ENCODE data around the gene CPZ.

Gene CPZ

DNA sequence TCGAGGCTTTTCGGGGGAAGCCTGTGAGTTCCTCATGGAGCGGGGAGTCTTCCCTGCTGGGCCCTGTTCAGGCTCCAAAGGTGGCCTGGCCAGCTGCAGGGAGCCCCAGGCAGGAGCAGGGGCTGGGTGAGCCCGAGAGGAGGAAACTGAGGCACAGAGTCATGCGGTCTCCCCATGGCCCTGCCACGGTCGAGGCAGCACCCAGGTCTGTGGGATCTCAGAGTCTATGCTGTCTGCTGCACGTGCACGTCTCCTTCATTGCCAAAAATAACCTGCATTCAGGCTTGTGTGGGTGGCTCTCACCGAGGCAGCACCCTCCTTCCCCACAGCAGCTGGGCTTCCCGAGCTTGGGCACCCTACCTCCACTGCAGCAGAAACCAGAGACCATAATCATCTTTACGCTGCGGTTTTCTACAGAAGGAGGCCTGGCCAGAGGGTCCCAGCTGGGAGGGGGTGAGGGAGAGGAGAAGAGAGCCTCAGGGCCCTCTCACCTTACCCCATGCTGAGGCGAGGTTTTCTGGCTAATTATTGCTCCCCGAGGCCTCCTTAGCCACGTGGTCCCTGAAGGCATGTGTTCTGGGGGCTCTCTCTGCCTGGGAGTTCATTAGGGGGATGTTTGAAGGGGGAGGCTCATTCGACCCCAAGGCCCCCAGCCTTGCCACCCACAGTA, 64.3 kb downstream of the CPZ start:
- no peak for DNase-seq

DNA sequence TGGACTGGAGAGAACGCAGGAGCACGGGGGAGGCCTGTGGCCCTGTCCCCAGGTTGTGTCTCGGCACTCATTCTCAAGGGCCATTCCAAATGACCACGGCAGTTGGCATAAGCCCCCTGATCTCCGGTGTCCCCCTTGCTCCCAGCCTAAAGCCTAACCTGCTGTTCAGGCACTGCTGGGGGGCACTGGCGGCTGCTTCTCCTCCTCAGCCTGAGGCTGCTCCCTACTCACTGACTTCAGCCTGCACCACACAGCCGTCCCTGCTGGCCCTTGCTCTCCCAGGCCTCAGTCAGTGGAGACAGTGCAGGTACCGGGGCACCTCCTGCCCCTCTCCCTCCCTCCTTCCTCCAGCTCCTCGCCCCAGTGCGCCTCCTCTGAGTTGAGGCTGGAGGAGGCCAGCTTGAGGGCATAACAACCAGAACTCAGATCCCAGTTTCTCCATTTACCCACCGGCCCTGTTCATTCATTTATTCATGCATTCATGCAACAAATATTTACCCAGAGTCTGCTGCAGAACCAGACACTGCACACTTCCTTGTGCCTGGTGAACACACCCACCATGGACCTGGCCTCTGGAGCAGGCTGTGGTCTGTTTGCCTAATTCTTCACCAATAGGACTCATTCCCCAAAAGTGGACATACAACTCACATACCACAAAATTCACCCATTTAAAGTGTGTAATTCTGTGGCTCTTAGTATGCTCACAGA, 65.0 kb downstream of the CPZ start:
- no peak for DNase-seq

DNA sequence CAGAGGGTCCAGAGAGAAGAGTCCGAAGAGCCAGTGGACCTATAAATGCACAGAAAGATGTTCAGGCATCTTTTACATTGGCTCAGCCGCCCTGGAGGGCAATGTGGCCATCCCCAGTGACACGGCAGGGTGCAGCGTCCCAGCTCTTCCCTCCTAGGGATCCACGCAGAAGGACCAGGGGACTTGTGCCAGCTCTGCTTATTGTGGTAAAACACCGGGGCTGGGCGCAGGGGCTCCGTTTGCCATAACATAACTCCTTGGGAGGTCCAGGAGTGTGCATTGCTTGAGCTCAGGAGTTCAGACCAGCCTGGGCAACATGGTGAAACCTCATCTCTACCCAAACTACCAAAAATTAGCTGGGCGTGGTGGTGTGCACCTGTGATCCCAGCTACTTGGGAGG, 70.2 kb downstream of the CPZ start:
- no peak for DNase-seq

DNA sequence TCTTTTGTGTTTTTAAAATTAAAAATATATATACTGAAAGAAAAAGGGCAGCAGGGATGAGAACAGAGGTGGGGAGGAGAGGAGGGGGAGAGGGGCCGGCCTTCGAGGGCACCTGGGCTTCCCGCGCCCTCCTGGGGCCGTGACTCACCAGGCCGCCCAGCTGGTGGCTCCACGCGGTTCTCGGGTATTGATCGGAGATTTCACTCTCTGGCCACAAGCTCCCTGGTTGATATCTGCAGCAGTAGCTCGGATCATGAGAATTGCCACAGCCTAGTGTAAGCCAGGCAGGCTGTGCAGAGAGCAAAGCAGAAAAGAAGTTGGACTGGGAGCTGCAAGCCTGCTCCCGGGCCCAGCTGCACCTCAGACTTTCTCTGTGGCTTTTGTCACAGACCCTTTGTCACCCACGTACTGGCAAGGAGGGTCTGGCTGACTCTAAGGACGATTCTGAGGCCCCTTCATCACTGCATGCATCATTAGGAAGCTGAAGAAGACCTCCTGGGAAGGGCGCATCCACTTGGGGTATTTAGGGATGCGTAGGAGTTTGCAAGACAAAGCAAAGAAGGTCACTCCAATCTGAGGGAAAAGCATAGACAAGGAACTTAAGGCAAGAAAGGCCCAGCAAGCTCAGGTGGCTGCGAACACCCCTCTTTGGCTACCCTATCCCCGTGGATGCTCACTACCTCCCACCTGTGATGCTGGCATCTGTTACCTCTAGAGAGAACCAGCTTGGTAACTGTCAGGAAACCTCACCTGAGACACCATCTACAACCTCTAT, 71.7 kb downstream of the CPZ start:
- DNase-seq, result no peak

DNA sequence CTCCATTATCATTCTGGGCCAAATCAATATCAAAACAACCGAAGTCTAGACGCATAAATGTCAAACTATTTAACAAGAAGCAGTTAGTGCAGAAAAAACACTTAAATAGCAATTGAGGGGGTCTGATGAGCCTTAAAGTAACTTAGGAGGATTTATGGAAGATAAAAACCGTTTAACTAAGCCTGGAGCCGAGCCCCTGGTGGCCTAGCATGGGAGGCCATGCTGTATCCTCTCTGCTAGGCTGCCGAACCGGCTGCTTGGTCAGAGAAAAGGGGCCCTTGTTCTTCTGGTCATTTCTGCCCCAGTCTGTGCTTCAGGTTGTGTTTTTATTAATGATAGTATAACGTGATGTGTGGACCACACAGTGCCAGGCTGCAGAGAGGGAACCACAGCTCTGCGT, 72.4 kb downstream of the CPZ start:
- DNase-seq, result no peak

DNA sequence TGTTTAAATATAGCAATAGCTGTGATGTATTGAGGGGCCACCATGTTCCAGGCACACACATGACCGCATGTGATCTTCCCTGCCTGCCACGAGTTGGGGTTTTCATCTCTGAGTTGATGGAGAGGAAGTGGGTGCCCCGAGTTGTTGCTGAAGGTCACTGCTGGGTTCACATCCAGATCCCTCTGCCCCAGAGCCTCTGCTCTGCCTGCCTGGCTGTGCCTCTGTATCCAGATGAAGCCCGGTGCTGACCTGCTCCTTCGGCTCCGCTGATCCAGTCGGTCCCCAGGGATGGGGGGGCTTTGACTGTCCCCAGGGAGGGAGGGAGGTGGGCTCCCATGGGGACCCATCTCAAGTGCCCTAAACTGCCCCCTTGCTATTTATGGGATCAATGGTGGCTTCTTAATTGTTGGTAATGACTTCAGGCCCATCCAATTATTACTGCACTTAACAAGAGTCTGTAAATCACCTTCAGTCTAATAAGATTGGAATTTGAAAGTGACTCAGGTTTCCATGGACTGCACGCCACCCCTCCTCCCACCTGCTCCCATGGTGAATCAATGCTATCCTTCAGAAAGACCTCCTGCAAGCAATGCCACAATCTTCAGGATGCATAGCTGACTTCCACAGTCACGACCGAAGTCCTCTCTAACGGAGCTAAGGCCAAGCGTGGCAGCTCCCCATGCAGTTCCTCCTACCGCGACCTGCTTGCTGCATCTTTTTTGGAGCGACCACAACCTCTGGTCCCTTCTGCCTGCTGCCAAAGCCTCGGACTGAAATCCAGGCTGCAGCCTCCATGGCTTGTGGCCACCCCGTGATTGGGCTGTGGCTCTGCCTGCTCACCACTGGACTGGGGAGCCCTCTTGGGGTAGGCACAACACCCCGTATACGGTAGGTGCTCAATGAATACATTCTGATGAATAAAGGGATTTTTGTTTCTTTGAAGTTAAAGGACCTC, 73.1 kb downstream of the CPZ start:
- DNase-seq, result no peak

DNA sequence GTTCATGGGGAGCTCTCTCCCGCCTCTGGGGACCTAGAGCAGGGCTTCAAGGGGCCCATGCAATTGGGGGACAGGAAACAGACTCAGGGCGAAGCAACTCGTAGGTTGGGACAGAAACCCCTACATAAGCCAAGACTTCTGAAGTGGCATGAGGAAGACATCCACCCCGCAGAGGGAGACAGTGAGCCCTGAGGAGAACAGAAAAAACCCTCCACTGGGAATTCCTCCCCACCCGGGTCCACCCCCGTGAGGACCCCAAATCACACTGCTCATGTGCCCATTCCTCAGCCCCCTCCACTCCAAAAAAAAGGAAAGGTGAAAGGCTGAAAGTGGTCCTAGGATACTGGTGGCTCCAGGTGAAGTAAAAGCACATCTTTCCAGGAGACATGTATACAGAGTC, 74.0 kb downstream of the CPZ start:
- DNase-seq, result no peak

All from stimulated activated CD4-positive, alpha-beta T cell treated with anti-CD3 and anti-CD28 coated beads, Interleukin-12 subunit alpha, Interleukin-12 subunit beta, amount 100 ng/mL, for 4 hours (primary cell).